Measurements from ENCODE around the gene ZNF213. TPM values are rescaled to one million over a fixed set of nuclear protein-coding genes. Genes with fewer than 3 reads are reported as not detected.

Gene ZNF213
- total and polyA plus RNA-seq, 5 experiments from 2014 or later, result 0.27 to 9.2 (median 2.5) TPM

Other genes with a start within 250 kb of the ZNF213 start
- gene FLYWCH1, start 223.1 kb upstream of the ZNF213 start, total RNA-seq, result 100 to 1,000 TPM; 109 to 113 TPM
- 10 to 100 TPM in 2 of 3 donors, 1 to 10 TPM in 1; 5.9 to 18.4 (median 13.5) TPM for gene FLYWCH1, start 223.1 kb upstream of the ZNF213 start, polyA plus RNA-seq
- not detected for gene KREMEN2, start 170.8 kb upstream of the ZNF213 start, total RNA-seq
- gene KREMEN2, start 170.8 kb upstream of the ZNF213 start, polyA plus RNA-seq, result not detected
- under 1 TPM; 0.27 to 0.60 TPM for gene PAQR4, start 165.7 kb upstream of the ZNF213 start, total RNA-seq
- under 1 TPM in 2 of 3 donors, not detected in 1; 0.28 to 0.79 TPM for gene PAQR4, start 165.7 kb upstream of the ZNF213 start, polyA plus RNA-seq
- gene PKMYT1, start 154.6 kb upstream of the ZNF213 start, total RNA-seq, result not detected
- gene PKMYT1, start 154.6 kb upstream of the ZNF213 start, polyA plus RNA-seq, result under 1 TPM in 1 of 3 donors, not detected in 2; 0.37 TPM
- gene CLDN9, start 122.1 kb upstream of the ZNF213 start, total RNA-seq, result not detected
- not detected for gene CLDN9, start 122.1 kb upstream of the ZNF213 start, polyA plus RNA-seq
- gene CLDN6, start 116.8 kb upstream of the ZNF213 start, total RNA-seq, result not detected
- gene CLDN6, start 116.8 kb upstream of the ZNF213 start, polyA plus RNA-seq, result not detected
- gene TNFRSF12A, start 114.7 kb upstream of the ZNF213 start, total RNA-seq, result under 1 TPM in 1 of 2 experiments, not detected in 1; 0.57 TPM
- gene TNFRSF12A, start 114.7 kb upstream of the ZNF213 start, polyA plus RNA-seq, result under 1 TPM in 1 of 3 donors, not detected in 2; 0.33 TPM
- 10 to 100 TPM; 14.0 to 15.1 TPM for gene HCFC1R1, start 111.1 kb upstream of the ZNF213 start, total RNA-seq
- gene HCFC1R1, start 111.1 kb upstream of the ZNF213 start, polyA plus RNA-seq, result 10 to 100 TPM; 13.1 to 16.5 (median 16.5) TPM
- gene THOC6, start 111.0 kb upstream of the ZNF213 start, total RNA-seq, result 10 to 100 TPM; 24.2 to 24.9 TPM
- 10 to 100 TPM; 45.2 to 59.0 (median 58.8) TPM for gene THOC6, start 111.0 kb upstream of the ZNF213 start, polyA plus RNA-seq
- gene BICDL2, start 98.1 kb upstream of the ZNF213 start, total RNA-seq, result not detected
- not detected for gene BICDL2, start 98.1 kb upstream of the ZNF213 start, polyA plus RNA-seq
- gene MMP25, start 88.5 kb upstream of the ZNF213 start, total RNA-seq, result under 1 TPM; 0.38 to 0.60 TPM
- under 1 TPM; 0.36 to 0.94 (median 0.60) TPM for gene MMP25, start 88.5 kb upstream of the ZNF213 start, polyA plus RNA-seq
- gene IL32, start 69.4 kb upstream of the ZNF213 start, total RNA-seq, result 100 to 1,000 TPM; 363 to 375 TPM
- 1,000 to 10,000 TPM; 1,686 to 2,118 (median 1,952) TPM for gene IL32, start 69.4 kb upstream of the ZNF213 start, polyA plus RNA-seq
- gene ZSCAN10, start 35.7 kb upstream of the ZNF213 start, total RNA-seq, result under 1 TPM in 1 of 2 experiments, not detected in 1; 0.26 TPM
- not detected for gene ZSCAN10, start 35.7 kb upstream of the ZNF213 start, polyA plus RNA-seq
- gene ZNF205, start 22.4 kb upstream of the ZNF213 start, total RNA-seq, result not detected
- gene ZNF205, start 22.4 kb upstream of the ZNF213 start, polyA plus RNA-seq, result not detected
- gene OR1F1, start 53.2 kb downstream of the ZNF213 start, total RNA-seq, result not detected
- gene OR1F1, start 53.2 kb downstream of the ZNF213 start, polyA plus RNA-seq, result not detected
- gene ZNF200, start 100.1 kb downstream of the ZNF213 start, total RNA-seq, result 10 to 100 TPM; 24.5 to 25.8 TPM
- 10 to 100 TPM in 2 of 3 donors, 1 to 10 TPM in 1; 6.8 to 14.3 (median 13.9) TPM for gene ZNF200, start 100.1 kb downstream of the ZNF213 start, polyA plus RNA-seq
- gene MEFV, start 121.6 kb downstream of the ZNF213 start, total RNA-seq, result under 1 TPM; 0.41 to 0.60 TPM
- not detected for gene MEFV, start 121.6 kb downstream of the ZNF213 start, polyA plus RNA-seq
- gene ZNF263, start 148.5 kb downstream of the ZNF213 start, total RNA-seq, result 10 to 100 TPM; 53.5 to 60.1 TPM
- 10 to 100 TPM; 33.9 to 62.2 (median 54.2) TPM for gene ZNF263, start 148.5 kb downstream of the ZNF213 start, polyA plus RNA-seq
- 10 to 100 TPM; 12.6 to 15.6 TPM for gene TIGD7, start 170.4 kb downstream of the ZNF213 start, total RNA-seq
- gene TIGD7, start 170.4 kb downstream of the ZNF213 start, polyA plus RNA-seq, result 1 to 10 TPM; 5.8 to 7.0 (median 5.8) TPM
- gene ZNF75A, start 170.5 kb downstream of the ZNF213 start, total RNA-seq, result 100 to 1,000 TPM; 117 to 128 TPM
- gene ZNF75A, start 170.5 kb downstream of the ZNF213 start, polyA plus RNA-seq, result 10 to 100 TPM; 18.2 to 32.3 (median 23.6) TPM
- gene OR2C1, start 220.9 kb downstream of the ZNF213 start, total RNA-seq, result not detected
- under 1 TPM in 2 of 3 donors, not detected in 1; 0.39 TPM for gene OR2C1, start 220.9 kb downstream of the ZNF213 start, polyA plus RNA-seq

Data from naive thymus-derived CD8-positive, alpha-beta T cell (primary cell).